ENCODE data around the gene ESPNL.
A peak's percentile ranks its signal among the peaks of the same experiment; 100 is the strongest.
"Not testable (repeated sequence)": the region's sequence is repeated elsewhere in the genome, so short reads cannot be mapped to it uniquely, and the experiment has no call there.

The ESPNL gene

DNA sequence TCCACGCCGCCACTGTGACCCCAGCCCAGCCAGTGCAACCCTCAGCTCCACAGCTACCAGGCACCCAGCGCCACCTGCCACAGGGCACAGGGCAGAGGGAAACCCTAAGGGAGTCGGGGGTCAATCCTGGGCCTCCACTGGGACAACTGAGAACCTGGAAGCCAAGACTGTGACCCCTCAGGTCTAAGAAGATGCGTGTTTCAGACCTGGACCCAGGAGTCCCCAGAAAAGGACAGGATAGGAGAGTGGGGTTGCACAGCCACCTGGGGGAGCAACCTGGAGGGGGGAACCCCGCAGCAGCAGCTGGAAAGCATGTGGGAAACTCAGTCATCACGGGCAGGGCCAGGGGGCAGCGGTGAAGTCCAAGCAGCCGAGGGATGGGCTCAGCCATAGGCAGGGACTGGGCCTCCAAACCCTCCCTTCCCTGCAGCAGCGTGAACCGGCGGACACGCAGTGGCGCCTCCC lies 4.1 kb downstream of the ESPNL start:
- no peak for TF ChIP-seq JUND (IDR thresholded peaks at IDR 0.05; ENCODE audit: low read depth)
- DNase-seq (ENCODE audit: low read depth in 1 of 2, low spot score in 1 of 2) = no peak
- in situ Hi-C loops (cut with HindIII; ENCODE audit: low pct_unique_long_range_greater_than_20kb, low sequenced_read_pairs) = no loop called here

- no peak for DNase-seq (ENCODE audit: low read depth in 1 of 2, low spot score in 1 of 2)
- in situ Hi-C loops (cut with HindIII; ENCODE audit: low pct_unique_long_range_greater_than_20kb, low sequenced_read_pairs) = no loop called here
- no peak for TF ChIP-seq JUND (IDR thresholded peaks at IDR 0.05; ENCODE audit: low read depth)
Measured at GRCh38 chr2:238104691-238105371, 4.7 kb downstream of the ESPNL start.

DNA sequence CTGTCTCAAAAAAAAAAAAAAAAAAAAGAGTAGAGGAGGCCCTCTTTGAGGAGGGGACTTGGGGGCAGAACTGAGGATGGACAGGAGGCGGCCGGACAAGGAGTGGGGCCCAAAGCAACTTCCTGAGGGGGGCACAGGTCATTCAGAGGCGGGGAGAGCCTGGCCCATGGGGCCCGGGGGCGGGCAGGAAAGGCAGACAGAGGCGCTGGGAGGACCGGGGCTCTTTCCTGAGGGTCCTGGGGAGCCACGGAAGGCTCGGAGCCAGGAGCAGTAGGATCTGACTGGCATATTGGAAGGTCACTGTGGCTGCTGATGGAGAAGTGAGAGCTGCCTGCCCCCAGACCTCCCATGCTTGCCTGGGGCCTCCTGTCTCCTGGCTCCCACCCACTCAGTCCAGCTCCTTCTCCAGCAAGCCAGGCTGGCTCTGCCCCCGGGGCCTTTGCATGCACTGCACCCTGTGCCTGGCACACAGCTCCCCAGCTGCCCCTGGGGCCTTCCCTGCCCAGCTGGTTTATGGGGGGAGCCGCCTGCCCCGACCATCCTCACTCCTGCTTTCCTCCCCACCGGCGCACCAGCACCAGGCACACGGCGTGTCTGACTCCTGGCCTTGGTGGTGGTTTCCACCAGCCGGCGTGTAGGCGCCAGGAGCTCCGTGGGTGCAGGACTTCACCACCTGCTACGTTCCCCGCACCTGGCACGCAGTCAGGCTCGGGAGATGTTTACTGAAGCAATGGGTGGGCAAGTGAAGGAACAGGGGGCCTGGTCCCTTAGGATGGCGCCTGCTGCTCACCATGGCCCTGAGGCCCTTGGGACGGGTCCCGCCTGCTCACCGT lies 5.6 kb downstream of the ESPNL start:
- DNase-seq (ENCODE audit: low read depth in 1 of 2, low spot score in 1 of 2) = no peak
- in situ Hi-C loops (cut with HindIII; ENCODE audit: low pct_unique_long_range_greater_than_20kb, low sequenced_read_pairs) = no loop called here
- no peak for TF ChIP-seq JUND (IDR thresholded peaks at IDR 0.05; ENCODE audit: low read depth)

GRCh38 chr2:238106339-238106697 lies 6.2 kb downstream of the ESPNL start:
- TF ChIP-seq JUND (IDR thresholded peaks at IDR 0.05; ENCODE audit: low read depth) = no peak
- in situ Hi-C loops (cut with HindIII; ENCODE audit: low pct_unique_long_range_greater_than_20kb, low sequenced_read_pairs) = no loop called here
- no peak for DNase-seq (ENCODE audit: low read depth in 1 of 2, low spot score in 1 of 2)

DNA sequence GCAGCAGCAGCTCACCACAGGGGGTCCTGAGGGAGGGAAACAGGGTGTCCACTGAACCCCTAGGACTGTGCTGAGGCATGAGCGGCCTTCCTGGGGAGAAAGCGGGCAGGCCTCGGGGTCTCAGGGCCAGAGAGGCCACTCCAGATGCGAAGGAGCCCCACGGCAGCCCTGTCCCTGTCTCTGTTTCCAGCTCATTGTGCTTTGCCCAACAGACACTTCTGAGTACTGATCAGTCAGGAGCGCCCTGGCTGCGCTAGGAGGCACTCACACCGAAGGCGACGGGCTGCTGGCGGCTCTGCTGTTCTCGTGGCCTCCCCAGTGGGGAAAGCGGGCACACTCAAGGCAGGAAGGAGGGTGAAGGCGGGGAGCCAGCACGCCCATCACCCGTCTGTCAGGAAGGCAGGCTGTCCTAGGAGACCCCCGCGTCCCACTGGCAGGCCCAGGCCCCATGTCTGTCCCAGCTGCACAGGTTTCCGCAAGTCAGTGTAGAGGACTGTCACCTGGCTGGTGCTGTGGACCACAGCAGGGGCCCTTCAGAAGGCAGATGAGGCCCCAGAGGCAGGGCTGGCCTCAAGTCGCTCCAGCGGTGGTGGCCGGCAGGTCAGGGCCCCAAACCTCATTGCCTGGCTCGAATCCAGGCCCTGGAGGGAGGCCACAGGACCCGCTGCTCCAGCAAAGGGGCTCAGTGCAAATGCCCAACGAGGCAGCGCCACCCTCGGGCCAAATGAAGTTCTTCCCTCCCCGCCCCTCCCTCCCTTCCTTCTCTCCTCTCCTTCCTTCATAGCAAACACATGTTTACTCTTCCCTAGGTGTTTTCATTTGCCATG lies 6.8 kb downstream of the ESPNL start:
- peak in 1 of 2 experiments; percentile 52 for DNase-seq (ENCODE audit: low read depth in 1 of 2, low spot score in 1 of 2)
- no peak for TF ChIP-seq JUND (IDR thresholded peaks at IDR 0.05; ENCODE audit: low read depth)
- in situ Hi-C loops (cut with HindIII; ENCODE audit: low pct_unique_long_range_greater_than_20kb, low sequenced_read_pairs) = no loop called here

DNA sequence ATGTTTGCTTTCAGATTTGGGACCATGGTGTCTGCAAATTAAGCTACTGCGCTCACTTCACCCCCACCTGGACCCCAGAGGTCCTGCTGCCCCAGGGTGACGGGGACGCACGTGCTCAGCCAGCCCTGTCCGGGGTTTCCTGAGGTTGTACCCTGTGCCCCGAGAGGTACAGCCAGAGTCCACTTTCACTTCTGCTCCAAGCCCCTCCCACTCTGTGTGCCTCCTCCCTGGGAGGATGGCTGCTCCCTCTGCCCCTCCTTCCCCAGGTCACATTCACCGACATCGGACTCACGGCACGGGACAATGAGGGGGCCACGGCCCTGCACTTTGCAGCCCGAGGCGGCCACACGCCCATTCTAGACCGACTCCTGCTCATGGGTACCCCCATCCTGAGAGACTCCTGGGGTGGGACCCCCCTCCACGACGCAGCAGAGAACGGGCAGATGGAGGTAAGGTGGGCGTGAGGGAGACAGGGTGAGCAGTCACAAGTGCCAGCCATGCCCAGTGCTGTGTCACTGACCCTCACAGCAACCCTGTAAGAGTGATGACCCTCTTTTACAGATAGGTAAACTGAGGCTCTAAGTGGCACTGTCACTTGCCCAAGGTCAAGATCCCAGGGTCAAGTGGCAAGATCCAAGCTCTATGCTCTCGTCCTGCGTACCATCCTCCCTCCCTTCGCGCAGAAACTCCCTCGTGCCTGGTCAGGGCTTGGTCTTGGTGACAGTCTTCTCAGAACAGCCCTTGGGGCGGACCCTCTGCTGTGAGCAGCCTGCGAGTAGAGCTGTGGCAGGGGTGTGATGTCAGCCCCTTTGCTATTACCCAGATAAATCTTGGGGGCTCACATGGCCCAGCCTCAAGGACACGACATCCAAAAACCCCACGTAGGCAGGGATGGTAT lies 7.6 kb downstream of the ESPNL start:
- DNase-seq (ENCODE audit: low read depth in 1 of 2, low spot score in 1 of 2) = peak in 1 of 2 experiments; percentile 39
- TF ChIP-seq JUND (IDR thresholded peaks at IDR 0.05; ENCODE audit: low read depth) = no peak
- in situ Hi-C loops (cut with HindIII; ENCODE audit: low pct_unique_long_range_greater_than_20kb, low sequenced_read_pairs) = no loop called here

GRCh38 chr2:238108423-238109183 lies 8.5 kb downstream of the ESPNL start:
- no peak for DNase-seq (ENCODE audit: low read depth in 1 of 2, low spot score in 1 of 2)
- in situ Hi-C loops (cut with HindIII; ENCODE audit: low pct_unique_long_range_greater_than_20kb, low sequenced_read_pairs) = no loop called here
- no peak for TF ChIP-seq JUND (IDR thresholded peaks at IDR 0.05; ENCODE audit: low read depth)

DNA sequence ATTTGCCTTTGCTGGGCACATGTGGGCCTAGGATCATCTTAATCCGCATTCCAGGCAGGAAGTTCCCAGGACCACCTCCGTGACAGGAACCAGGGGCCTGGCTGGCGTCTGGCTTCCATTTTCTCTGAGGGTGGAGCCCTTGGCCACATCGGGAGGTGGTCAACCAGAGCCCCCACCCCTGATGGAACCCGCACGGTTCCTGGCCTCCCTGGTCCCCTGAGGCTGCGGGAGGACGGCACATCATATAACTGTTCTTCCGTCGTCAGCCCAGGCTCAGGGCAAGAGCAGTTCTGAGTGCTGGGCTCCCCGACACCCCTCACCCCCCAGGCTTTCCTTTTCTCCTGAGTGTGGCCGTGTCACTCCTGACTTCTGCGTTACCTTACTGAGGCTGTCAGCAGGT lies 13.5 kb downstream of the ESPNL start:
- TF ChIP-seq JUND (IDR thresholded peaks at IDR 0.05; ENCODE audit: low read depth) = no peak
- in situ Hi-C loops (cut with HindIII; ENCODE audit: low pct_unique_long_range_greater_than_20kb, low sequenced_read_pairs) = no loop called here
- DNase-seq (ENCODE audit: low read depth in 1 of 2, low spot score in 1 of 2) = no peak

GRCh38 chr2:238114331-238114841 lies 14.2 kb downstream of the ESPNL start:
- TF ChIP-seq JUND (IDR thresholded peaks at IDR 0.05; ENCODE audit: low read depth) = no peak
- in situ Hi-C loops (cut with HindIII; ENCODE audit: low pct_unique_long_range_greater_than_20kb, low sequenced_read_pairs) = no loop called here
- DNase-seq (ENCODE audit: low read depth in 1 of 2, low spot score in 1 of 2) = no peak

- in situ Hi-C loops (cut with HindIII; ENCODE audit: low pct_unique_long_range_greater_than_20kb, low sequenced_read_pairs) = no loop called here
- DNase-seq (ENCODE audit: low read depth in 1 of 2, low spot score in 1 of 2) = no peak
- no peak for TF ChIP-seq JUND (IDR thresholded peaks at IDR 0.05; ENCODE audit: low read depth)
Measured at GRCh38 chr2:238114851-238115660, 14.9 kb downstream of the ESPNL start.

GRCh38 chr2:238115709-238116108 lies 15.6 kb downstream of the ESPNL start:
- in situ Hi-C loops (cut with HindIII; ENCODE audit: low pct_unique_long_range_greater_than_20kb, low sequenced_read_pairs) = not testable (repeated sequence)

More at GRCh38 chr2:238115709-238116108, 15.6 kb downstream of the ESPNL start:
- DNase-seq (ENCODE audit: low read depth in 1 of 2, low spot score in 1 of 2) = not testable (repeated sequence)
